HG03280 (cell line): ENCODE results near the gene SH2D5.

Experiments
- ATAC-seq: cut with Tn5 transposase; IDR thresholded peaks from one replicate; pipeline ENCODE4 v1.9.1; 2021; ENCODE audit warnings: mild to moderate bottlenecking, moderate library complexity; ENCODE audit not compliant: unreplicated experiment

SH2D5 gene

DNA sequence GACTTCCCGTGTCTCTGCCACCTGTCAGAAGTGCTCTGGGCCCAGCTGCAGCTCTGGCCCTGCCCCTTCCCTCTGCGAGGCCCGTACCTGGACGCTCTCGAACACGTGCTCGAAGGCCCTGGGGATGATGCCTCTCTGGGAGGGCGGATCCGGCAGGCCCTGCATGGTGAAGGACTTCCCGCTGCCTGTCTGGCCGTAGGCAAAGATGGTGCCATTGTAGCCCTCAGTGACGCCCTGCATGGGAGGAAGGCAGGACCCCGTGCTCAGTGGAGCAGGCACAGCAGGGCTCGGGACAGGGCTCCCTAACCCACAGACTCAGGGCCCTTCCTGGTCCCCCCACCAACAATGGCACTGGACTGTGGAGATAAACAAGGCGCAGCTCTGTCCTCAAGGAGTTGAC is 17.1 kb downstream of the SH2D5 start:
- no peak for ATAC-seq

DNA sequence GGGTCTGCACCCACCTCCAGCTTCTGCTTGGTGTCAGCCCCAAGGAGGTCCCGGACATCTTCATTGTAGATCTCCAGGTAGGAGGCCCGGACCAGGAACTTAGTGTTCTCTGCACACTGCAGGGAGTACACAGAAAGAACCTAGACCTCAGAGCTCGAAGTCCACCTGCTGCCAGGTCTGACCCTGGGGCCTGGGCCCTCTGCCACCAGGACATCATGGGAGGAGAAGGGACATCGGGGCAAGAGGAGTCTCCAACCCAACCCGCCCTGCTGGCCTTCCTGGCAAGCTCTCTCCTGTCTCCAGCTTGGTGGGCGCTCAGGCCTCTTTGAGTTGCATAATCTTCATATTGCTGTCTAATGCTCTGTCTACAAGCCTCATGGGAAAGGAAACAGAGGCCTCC is 19.1 kb downstream of the SH2D5 start:
- no peak for ATAC-seq

DNA sequence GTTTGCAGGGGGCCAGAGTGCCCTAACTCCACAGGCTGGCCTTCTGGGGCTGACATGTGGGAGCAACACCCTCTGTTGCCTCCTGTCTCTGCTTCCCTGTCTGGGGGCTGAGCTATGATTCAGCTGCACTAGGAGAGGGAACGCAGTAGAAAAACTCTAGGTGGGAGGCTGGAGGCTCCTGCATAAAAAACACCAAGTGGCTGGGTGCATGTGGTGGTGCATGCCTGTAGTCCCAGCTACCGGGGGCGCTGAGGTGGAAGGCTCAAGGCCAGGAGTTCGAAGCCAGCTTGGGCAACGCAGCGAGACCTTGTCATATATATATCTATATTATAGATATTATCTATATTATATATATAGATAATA is 20.3 kb downstream of the SH2D5 start:
- no peak for ATAC-seq

DNA sequence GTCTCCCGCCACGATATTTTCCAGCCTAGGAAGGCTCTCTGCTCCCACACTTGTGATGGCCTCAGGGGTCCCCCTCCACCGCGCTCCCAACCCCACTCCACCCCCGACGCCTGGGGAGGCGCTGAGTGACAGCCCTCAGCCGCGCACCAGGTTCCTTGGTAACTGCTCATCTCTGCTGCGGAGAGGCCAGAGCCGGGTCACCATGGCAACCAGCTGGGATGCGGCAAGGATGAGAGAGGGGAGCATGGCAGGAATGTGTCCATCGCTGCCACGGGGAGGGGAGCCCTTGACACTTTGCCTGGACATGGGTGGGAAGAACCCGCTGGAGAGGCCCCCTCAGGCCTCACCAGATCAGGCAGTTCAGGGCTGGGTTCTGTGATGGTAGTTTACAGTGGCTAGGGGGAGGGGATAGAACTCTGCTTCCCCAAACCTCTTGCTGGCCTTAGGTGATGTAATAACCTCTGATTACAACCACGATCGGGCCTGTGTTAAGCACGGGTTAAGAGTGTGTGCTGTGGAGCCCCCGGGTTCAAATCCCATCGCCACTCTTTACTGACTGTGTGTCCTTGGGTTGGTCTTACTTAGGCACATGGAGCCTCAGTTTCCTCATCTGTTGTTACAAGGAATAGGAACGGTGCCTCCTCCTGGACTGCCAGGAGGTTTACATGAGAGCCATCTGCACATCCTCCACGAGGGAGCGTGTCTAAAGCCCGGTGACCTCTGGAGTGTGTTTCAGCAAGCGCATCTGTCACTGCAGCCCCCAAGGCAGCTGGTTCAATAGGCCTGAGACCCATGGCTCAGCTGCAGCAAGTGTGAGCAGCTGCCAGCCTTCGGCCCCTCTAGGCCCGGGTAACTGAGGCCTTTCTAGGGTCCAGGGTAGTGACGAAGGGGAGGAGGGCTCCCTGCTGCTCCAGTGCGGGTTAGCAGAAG is 21.0 kb downstream of the SH2D5 start:
- ATAC-seq, result no peak

DNA sequence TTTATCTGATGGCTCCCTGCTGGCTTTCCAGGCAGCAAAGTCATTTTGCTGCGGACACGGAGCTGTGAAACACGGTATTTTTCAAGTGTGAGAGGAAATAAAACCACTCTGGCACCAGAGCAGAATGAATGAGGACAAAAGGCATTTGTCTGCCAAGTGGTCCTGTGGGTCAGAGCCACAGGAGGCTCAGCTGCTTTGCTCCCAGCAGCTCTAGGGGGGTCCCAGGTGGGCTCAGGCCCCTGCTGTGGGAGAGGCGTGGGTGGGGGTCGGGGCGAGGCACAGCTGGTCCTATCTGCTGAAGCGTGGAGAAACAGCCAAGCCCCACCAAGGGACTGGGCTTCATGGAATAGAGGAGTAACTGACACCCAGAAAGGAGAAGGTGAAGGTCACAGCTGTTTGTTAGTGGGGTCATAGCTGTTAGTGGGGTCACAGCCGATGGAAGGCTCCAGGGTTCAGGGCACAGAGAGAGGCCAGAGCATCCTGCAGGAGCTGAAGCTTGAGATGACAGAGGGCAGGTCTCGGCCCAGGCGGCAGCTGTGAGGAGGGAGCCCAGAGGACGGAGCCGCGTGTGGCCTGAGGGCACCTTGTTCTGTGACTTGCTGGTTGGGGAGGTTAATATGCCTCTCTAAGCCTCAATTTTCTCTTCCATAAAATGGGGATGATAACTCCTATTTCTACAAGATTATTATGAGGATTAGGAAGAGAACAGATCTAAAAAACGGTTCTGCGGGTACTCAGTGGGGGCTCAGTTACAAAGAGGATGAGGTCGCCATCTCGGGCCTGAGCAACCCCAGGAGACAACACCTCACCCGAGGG is 21.8 kb downstream of the SH2D5 start:
- no peak for ATAC-seq

DNA sequence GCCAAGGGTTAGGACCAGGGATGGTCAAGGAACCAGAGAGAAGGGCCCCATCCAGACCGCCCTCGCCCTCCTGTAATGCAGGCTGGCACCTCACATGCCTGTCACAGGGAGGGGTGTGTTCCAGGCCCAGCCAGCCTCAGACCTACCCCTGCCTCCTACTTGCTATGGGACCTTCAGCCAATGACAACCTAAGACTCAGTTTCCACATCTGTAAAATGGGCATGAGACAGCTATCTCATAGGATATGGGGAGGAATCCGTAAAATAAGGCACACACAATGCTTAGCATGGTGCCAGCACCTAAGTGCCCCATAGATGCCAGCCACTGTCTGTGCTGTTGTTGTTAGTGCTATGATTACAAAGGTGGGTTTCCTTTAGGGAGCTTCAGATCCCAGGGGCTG is 22.6 kb downstream of the SH2D5 start:
- no peak for ATAC-seq

DNA sequence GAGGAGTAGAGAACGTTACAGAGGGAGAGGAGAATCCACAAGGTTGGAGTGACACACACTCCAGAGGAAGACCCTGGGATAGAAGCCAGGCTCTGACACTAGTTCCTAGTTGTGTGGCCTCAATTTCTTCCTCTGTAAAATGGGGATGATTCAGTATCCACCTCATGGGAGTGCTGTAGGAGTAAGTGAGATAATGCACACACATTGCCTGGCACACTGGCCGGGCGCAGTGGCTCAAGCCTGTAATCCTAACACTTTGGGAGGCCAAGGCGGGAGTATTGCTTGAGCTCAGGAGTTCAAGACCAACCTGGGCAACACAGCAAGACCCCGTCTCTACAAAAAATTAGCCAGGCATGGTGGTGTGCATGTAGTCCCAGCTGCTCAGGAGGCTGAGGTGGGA is 23.6 kb downstream of the SH2D5 start:
- no peak for ATAC-seq

DNA sequence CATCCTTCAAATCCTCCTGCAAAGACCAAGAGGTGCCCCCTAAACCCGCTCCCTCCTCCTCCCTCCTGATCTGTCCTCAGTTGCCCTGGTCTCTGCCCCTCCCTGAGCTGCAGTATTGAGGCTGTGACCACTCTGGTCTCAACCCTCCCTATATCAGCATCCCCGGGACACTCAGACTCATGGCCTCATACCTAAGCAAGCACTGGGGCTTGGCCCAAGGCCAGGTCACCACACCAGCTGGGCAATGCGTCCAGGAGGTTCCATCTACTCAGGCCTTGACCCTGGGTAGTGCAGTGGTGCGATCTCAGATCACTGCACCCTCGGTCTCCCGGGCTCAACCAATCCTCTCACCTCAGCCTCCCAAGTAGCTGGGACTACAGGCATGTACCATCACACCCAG is 24.4 kb downstream of the SH2D5 start:
- ATAC-seq, result no peak

DNA sequence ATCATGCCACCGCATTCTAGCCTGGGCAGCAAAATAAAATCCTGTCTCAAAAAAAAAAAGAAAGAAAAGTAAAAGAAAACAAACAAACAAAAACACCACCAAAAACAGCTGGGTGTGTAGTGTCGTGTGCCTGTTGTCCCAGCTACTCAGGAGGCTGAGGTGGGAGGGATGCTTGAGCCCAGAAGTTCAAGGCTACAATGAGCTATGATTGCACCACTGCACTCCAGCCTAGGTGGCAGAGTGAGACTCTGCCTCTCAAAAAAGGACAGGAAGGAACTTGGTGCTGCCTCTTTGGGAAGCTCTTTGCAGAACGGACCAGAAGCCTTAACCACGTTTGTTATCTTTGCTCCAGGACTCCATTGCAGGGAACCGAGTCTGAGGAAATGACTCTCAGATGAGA is 25.7 kb downstream of the SH2D5 start:
- no peak for ATAC-seq

DNA sequence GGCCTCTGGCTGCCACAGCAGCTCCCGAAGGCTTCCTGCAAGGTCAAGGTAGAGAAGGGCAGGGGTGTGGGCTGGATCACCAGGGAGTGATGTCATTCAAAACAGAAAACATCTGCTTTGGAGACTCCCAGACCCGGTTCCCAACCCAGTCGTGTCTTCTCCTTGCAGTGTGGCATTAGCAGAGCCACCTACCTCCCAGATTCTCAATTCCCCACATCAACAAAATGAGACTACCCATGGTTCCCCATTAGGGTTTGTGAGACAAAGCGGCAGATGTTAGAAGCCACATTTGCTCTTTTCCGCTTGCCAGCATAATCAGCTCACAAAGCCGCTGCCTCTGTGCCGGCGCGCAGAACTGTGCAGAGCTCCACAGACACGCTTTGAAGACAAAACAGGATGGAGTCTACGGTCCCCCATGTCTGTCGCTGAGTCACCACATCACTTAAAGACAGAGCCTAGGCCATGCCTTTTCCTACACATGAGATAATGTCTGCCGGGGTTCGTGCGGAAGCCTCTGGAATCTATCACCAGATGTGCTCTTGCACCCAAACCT is 27.2 kb downstream of the SH2D5 start:
- no peak for ATAC-seq

DNA sequence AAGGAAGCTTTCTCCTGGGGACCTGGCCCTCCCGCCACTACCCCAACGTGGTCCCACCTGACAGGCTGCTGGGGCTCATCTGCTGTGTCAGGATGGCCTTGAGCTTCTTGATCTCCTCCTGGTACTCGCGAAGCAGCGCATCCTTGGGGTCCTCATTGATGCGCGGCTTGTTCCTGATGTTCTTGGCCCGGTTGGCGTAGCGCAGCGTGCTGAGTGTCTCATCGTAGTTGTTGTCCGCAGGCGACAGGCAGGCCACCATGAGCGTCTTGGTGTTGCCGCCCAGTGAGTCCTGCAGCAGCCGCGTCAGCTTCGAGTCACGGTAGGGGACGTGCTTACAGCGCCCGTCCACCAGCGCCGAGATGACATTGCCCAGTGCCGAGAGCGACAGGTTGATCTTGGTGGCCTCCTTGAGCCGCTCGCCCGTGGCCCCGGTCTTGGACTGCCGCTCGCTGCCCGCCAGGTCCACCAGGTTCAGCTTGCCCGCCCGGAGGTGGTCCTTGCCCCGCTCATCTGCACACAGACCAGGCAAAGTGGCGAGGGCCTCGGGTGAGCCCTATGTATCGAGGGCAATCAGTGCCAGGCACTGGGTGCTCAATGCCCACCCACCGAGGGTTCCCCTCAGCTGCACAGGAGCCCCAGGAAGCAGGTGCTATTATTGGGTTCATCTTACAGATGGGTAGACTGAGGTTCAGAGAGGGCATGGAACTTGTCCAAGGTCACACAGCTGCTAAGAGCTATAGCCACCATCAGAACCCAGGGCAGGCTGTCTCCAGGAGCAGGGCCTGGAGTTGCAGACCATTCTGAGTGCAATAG is 27.9 kb downstream of the SH2D5 start:
- ATAC-seq, result no peak

DNA sequence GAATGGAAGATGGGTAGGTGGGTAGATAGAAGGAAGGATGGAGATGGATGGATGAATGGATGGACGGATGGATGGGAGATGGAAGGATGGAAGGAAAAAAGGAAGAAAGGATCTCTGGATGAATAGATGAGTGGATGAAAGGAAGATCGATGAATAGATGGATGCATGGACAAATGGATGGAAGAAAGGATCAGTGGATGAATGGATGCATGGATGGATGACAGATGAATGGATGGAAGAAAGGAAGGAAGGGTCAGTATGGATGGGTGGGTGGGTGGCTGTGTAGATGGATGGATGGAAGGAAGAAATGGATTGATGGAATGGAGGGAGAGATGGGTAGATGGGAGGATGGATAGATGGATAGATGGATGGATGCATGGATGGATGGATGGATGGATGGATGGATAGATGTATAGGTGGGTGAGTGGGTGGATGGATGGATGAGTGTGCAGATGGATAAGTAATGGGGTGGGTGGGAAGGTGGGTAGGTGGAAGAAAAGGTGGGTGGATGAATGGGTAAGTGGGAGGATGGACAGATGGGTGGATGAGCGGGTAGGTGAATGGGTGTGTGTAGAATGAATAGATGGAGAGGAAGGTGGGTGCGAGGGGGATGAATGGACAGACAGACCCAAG is 29.3 kb downstream of the SH2D5 start:
- no peak for ATAC-seq

DNA sequence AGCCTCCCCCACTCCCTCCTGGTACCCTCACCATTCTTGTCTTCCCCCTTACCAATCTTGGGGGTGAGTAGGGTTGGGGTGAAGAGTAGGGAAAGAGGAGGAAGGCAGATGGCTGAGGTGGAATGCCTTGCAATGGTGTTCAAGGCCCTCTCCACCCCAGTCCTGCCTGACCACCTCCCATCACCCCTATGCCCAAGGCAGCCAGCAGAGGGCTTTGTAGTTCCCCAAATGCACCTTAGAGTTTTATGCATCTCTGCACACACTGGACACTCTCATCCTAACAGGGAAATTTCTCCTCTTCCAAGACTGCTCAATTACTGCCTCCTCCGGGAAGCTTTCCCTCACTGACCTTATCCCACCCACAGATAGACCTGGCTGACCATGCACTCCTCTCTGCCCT is 30.1 kb downstream of the SH2D5 start:
- no peak for ATAC-seq

DNA sequence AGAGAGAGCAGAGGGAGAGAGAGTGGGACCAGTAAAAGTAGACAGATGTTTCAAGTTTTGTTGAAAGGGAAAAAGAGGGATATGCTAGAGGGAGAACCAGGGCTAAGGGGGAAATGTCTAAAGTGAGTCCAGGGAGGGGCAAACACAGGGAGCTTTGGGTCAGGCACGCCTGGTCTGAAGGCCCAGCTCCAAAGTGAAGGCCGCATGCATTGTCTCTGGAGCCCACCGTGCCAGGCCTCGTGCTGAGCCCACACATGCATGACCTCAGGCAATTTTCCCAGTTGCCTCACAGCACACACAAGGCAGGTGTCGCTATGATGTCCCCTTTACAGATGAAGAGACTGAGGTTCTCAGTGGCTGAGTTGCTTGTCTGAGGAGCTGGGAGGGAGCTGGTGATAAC is 30.7 kb downstream of the SH2D5 start:
- ATAC-seq, result no peak

DNA sequence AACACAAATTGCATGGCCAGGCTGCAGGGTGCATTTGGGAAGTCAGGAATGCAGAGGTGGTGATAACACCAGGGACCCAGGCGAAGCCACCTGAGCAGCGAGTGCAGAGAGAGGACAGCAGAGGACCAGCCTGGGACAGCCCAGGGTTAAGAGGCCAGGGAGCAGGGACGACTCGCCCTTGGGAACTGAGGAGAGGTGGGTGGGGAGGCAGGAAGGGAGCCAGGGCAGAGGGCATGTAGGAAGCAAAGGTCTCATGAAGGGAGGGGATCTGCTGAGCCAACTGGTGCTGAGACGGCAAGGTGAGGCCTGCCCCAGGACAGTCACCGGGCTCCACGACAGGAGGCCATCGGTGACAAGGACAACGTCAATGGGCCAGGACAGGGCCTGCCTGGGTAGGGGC is 31.1 kb downstream of the SH2D5 start:
- ATAC-seq, result no peak

DNA sequence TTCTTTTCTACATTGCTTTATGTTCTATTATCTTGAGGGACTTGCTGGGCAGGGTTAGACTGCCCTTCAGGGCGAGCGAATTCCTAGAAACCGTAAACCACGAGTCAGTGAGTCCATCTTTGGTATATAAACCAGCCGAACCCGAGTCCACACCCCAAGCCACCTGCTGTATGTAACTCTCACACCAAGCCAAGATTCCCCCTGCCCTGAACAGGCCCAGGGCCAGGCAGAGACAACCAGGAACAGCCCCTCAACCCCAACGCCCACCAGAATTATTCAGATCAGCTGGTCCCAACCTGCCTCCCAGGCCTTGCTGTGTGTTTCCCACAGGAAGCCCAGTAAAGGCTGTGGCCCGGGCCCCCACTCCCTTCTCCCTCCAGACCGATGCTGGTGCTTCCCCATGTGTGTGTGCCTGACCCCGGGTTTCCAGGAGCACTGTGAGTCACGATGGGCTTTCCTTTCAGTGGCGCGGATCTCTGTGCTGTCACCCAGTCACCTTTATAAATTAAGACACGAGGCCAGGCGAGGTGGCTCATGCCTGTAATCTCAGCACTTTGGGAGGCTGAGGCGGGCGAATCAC is 31.8 kb downstream of the SH2D5 start:
- no peak for ATAC-seq

DNA sequence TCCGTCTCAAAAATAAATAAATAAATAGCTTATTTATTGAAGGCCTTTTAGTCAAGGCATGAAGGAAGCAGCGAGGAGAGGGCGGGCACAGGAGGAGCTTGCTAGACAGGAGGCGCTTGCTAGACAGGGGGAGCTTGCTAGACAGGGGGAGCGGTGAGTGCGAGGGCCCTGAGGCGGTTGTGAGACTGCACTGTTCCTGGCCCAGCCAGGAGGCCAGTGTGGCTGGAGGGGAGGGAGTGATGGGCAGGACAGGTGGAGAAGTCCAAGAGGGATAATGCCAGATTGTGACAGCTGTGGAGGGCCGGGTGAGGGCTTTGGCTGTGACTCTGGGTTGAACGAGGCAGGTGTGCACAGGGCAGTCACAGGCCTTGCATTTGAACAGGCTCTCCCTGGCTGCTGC is 32.9 kb downstream of the SH2D5 start:
- no peak for ATAC-seq

DNA sequence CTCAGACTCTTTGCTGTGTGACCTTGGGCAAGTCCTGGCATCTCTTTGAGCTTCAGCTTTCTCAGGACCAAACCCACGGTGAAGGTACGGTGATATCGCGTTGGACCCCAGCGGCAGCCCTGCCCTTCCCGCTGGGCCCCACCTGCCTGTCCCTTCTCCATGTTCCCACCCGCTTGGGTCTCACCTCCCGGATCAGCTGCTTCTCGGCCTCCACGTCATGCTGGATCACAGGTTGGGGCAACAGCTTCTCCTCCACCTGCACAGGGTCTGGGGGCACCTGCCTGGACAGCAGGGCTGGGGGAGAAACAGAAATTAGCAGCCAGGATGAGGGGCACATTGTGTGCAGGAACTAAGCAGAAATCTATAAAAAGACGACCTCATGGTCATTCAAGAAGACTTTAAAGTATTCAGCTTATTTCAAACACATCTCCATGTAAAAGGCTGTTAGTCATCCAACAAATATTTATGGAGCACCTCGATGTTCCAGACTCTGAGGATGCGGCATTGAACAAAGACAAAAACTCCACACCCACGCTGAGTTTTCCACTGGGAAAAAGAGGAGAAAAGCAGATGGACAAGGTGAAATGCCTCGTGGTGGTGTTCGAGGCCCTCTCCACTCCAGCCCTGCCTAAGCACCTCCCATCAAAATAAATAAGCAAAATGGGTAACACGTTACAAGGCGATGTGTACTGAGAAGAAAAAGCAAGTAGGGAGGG is 34.1 kb downstream of the SH2D5 start:
- ATAC-seq, result no peak

DNA sequence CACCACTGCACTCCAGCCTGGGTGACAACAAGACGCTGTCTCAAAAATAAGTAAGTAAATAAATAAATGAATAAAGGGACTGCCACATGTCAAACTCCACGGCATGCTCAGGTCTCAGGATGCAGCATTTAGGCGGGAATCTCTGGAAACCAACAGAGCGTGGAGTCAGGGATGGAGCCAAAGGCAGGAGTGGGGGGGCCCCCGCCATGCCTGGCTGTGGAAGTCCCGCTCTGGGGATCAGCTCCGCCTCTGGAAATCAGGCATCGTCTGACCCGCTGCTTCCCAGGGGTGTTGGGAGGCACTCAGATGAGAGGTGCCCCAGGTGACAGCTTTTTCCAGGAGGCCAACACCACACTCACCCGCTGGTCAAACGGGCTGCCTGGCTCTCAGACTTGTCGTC is 34.9 kb downstream of the SH2D5 start:
- no peak for ATAC-seq
